Measurements from ENCODE around the gene JAZF1.

DNA sequence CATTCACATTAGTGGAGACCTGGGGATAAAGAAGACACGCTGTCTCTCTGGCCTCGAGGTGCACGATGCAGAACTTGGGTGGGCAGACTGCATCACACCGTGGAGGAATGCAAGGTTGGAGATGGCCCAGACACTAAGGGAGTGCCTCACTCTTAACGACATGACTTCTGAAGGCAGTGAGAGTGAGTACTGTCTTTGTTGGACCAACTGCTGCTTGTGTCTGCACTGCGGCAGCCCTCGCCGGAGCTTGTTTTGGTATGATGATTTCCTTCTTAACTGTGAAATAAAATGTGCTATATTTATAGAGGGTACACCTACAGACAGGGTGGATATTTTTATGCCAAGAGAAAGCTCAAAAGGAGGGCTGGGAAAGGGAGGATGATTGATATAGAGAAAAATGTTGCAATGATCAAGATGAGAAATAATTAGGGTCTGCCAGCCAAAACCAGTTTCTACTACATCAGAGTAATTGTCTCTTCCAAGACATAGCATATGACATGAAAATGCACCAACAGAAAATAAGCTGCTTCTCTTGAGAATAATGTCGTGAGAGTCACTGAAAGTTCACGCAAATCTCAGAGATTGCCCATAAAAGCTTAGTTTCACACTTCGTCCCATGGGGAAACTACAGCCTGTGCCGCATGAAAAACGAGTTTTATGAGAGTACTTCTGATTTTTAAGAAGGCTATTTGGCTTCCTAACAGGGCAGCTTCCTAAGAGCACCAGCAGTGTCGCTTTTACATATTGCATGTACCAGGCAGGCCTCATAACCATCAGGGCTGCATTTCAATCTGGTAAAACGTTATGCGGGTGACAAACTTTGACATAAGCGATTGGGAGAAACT is 313.5 kb downstream of the JAZF1 start:
- TF ChIP-seq, protein P1, sequence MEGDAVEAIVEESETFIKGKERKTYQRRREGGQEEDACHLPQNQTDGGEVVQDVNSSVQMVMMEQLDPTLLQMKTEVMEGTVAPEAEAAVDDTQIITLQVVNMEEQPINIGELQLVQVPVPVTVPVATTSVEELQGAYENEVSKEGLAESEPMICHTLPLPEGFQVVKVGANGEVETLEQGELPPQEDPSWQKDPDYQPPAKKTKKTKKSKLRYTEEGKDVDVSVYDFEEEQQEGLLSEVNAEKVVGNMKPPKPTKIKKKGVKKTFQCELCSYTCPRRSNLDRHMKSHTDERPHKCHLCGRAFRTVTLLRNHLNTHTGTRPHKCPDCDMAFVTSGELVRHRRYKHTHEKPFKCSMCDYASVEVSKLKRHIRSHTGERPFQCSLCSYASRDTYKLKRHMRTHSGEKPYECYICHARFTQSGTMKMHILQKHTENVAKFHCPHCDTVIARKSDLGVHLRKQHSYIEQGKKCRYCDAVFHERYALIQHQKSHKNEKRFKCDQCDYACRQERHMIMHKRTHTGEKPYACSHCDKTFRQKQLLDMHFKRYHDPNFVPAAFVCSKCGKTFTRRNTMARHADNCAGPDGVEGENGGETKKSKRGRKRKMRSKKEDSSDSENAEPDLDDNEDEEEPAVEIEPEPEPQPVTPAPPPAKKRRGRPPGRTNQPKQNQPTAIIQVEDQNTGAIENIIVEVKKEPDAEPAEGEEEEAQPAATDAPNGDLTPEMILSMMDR (IDR thresholded peaks at IDR 0.05) = no peak
- no peak for TF ChIP-seq POLR2A (IDR thresholded peaks at IDR 0.05)

Measured in testis (tissue), 2 donors.